Thyroid gland (tissue), 4 donors: ENCODE results near the gene CDR2.

Source experiments
- CTCF ChIP-seq, 6 experiments: fragments of 200-600 bp in 3 of 6; fragments of 450-650 bp in 3 of 6; sonication (generic) in 3 of 6; IDR thresholded peaks; one replicate each; pipeline ENCODE4 v1.5.1; 2016 to 2019; ENCODE audit warnings: antibody characterized with exemption in 6 of 6, mild to moderate bottlenecking in 2 of 6, inconsistent platforms in 1 of 6, moderate library complexity in 1 of 6
- POLR2A ChIP-seq, 2 donors: fragments of 450-650 bp; IDR thresholded peaks; one replicate each; pipeline ENCODE4 v1.6.1; 2017; ENCODE audit warnings: antibody characterized with exemption in 2 of 2, mild to moderate bottlenecking in 2 of 2, moderate library complexity in 1 of 2

GRCh38 chr16:22360963-22361659, 13.3 kb downstream of the CDR2 start:
- no peak for TF ChIP-seq CTCF (IDR thresholded peaks at IDR 0.05)
- TF ChIP-seq POLR2A (IDR thresholded peaks at IDR 0.05): no peak
